Amniotic epithelial cell (primary cell): ENCODE results near the gene SVIL.
A peak's percentile ranks its signal among the peaks of the same experiment; 100 is the strongest.
"Not testable (repeated sequence)": the region's sequence is repeated elsewhere in the genome, so short reads cannot be mapped to it uniquely, and the experiment has no call there.

Experiments used
- DNase-seq: peaks from one replicate; pipeline ENCODE4 v3.0.0-alpha.2; 2010; ENCODE audit warnings: low read depth

The SVIL gene

GRCh38 chr10:29486433-29486832 lies 148.3 kb downstream of the SVIL start:
- no peak for DNase-seq

- not testable (repeated sequence) for DNase-seq
Observed at GRCh38 chr10:29484677-29485076, 150.1 kb downstream of the SVIL start.

DNA sequence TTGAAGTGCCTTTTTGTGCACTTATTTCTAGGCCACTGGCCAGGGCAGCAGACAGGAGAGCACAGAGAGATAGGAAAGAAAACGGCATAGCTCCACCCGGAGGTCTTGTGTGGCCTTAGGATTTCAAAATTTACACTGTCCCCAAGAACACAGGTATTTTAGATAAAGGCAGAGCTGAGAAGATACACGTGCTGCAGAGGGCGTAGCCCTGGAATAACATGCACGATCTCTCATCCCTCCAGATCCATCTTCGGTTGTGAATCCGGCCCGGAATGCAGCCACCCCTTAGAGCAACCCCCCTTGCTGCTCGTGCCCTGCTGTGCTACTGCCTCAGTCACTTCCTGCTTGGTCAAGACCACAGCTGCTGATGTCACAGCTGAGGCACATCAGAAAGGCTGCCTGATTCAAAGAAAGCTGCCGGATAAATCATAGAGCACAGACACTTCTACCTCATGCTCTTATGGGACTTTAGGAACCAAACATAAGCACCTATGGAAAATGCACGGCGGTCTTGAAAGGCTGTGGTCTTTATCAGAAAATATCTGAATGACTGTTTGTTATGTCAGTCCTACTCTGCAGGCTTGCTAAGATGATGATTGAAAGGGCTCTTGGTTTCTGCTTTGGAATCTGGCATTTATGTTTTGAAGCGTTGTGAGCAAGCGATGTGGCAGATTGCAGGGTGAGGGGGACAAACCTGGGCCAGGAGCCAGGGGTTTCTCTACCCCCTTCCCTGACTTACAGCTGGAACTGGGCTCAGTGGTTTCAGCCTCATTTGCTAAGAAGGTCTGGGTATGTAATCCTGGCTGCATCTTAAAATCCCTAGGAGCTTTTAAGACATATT lies 152.0 kb downstream of the SVIL start:
- peak; percentile 43 for DNase-seq

DNA sequence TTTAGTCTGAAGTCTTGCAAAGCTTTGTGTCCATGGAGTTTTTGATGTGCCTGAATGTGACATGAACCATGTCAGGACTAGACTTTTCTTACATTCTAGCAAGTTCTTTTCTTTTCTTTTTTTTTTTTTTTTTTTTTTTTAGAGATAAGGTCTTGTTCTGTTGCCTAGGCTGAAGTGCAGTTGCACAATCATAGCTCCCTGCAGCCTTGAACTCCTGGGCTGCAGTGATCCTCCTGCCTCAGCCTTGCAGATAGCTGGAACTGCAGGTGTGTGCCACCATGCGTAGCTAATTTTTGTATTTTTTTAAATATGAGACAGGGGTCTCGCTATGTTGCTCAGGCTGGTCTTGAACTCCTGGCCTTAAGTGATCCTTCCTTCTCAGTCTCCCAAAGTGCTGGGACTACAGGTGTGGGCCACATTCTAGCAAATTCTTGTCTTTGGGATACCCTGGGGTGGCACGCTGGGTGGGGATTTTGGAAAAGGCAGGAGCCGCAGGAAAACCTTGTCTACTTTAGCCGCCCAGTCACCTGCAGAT lies 152.8 kb downstream of the SVIL start:
- DNase-seq, result peak; percentile 36

GRCh38 chr10:29479981-29480954 lies 154.5 kb downstream of the SVIL start:
- no peak for DNase-seq

GRCh38 chr10:29479081-29479925 lies 155.5 kb downstream of the SVIL start:
- DNase-seq, result peak; percentile 20

DNA sequence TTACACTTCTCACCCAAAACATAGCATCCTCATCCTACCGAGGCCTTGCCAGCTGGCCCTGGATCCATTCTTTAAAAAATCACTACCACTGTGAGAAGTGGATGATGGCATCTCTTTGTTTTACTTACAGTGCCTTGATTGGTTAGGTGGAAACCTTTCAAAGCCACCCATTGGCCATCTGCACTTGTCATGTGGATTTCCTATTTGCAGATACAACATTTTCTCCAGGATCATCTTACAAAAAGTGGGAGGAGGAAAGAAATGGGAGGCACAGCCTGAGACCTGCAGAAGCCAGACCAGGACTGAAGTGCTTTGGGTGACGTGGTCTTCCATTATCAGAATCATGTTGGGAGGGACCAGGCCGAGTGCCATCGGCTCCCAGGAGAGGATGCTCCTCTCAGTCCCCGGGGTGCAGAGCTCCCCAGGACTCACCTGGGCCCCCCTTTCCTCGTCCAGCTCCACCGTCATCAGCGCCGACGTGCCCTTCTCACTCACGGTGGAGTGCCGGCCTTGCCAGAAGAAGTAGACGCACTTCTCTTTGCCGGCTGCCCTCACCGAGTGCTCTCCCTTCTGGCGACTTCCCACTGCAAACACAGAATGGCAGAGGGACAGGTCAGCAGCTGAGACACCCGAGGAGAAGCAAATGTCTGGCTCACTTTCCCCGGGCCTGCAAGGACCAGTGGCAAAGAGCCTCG lies 161.2 kb downstream of the SVIL start:
- no peak for DNase-seq

GRCh38 chr10:29473087-29473356 lies 161.7 kb downstream of the SVIL start:
- no peak for DNase-seq

DNA sequence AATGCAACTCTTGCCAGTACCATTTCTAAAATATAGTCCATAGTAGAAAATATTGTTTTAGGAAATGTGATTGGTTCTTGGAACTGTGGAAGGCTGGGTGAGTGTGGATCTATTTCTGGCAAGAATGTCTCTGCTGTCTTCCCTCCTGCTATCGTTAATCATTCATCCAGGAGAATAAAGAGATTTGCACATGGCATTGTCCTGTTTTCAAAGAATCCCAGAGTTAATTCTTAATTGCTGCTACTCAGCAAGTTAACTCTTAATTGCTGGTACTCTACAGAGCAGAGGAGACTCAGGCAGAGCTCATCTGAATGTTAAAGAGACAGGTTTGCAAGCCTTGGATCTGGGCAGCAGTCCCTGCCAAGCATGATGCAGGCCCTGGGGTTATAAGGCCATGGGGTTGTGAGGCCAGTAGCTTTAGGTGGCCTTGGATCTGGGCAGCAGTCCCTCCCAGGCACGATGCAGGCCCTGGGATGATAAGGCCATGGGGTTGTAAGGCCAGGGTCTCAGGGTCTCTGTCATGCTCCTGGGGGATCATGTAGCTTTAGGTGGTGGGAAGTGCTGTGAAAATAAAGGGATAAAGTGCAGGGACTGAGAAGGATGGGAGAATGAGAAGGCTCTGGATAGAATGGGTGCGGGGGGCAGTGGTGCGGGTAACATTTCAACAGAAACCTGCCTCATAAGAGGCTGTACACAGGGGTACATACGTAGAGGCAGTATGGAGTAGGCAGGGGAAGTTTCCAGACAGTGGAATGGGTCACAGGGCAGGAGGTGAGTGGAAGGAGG lies 162.3 kb downstream of the SVIL start:
- no peak for DNase-seq

GRCh38 chr10:29471544-29471859 lies 163.3 kb downstream of the SVIL start:
- DNase-seq, result peak; percentile 94

DNA sequence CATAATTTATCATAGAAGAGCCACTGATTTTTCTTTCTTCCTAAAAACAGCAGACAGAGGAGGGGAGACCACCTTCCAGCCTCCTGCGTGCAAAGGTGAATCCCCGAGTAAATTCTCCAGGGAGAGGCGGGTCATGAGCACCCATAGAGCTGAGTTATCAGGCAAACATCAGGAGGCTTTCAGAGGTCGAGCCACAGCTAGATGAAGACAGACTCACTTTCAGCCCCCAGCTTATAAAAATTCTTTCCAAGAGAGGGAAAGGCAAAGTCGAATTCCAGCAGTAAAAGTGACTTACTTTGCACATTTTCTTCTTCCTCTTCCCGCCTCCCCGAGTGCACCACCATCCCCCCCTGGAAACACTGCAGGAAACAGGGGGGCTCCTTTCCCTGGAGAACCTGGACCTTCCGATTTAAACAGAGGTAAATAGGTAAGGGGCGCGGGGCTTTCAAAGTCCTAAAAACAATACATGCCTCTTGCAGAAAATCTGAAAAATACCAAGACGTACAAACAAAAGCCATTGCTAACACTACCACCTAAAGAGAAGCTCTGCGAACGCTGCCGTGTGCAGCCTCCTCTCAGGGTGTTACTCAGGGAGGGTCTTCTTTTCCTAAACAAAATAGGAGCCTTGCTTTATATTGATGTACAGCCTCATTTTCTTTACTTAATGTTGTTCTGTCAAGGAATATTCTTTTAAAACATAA lies 163.8 kb downstream of the SVIL start:
- DNase-seq, result peak; percentile 23

DNA sequence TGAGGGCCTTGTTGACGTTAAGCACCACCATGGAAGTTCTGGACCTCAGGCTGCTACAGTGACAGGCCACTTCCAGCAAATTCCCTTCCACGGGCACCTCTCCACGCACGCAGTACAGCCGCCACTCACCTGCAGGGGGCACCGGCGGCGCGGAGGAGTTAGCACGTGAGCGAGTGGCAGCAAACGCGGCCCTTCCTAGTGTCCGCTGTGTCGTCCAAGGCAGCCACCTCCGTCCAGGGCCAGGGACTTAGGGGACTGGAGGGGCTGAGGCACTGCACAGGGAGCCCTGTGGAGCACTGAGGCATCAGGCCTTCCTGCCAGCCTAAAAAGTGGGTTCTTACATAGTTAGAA lies 164.4 kb downstream of the SVIL start:
- DNase-seq, result no peak

DNA sequence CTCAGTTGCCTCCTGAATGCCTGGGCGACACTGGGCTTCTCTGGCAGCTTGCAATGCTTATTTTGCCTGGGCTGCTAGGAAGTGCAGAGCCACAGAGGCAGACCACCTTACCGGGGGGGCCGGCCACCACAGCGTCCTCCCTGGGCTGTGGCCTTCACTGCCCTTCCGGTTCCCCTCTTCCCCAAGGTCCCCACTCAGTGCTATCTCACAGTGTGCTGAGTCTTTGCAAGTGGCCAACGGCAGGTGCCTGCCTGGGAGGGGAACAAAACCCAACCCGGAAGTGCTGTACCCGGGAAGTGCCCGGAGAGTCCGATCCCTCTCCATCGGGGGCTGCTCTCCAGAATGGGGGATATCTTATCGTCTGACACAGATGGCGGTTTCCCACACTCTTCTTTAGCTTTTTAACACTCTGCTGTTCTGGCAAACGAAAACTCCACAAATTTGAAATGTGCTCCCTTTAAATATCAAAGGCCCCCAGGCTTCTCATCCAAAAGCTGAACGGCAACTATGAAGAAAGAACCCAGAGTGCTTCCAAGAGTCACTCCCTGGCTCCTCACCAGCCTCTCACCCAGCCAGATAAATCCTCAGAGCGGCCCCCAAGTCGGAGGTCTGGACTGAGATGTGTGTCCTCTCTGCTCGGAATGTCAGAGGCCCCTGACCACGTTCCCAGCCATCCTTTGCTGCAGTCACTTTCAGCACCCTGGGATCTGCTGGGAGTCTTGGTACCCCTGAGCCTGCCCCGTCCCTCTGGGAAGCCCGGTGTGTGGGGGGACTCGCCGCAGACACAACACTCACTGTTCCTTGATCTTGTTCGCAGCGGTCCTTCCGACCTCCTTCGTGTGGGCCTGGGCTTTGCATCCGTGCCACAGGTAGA lies 165.1 kb downstream of the SVIL start:
- no peak for DNase-seq

DNA sequence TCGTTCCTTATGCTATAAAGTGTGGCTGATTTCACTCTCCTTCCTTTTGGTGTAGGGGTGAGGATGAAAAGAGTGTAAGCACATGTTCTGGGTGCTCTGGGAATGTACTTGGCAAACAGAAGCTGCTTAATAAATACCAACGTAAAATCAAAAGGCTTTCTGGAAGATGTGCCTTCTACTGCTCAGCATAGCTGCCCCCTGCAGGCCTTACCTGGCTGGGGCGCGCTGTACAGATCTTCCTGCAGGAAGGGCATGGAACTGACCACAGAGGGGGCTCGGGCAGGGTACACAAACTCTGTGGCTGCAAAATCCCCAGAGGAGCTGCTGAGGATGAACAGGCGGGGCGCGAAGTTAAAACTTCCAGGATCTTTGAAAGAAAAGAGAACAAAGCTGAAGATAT lies 169.4 kb downstream of the SVIL start:
- no peak for DNase-seq

GRCh38 chr10:29464671-29465171 lies 170.1 kb downstream of the SVIL start:
- not testable (repeated sequence) for DNase-seq

- peak; percentile 19 for DNase-seq
Observed at GRCh38 chr10:29461042-29461441, 173.7 kb downstream of the SVIL start.

- DNase-seq, result not testable (repeated sequence)
Observed at GRCh38 chr10:29458190-29458589, 176.6 kb downstream of the SVIL start.

DNA sequence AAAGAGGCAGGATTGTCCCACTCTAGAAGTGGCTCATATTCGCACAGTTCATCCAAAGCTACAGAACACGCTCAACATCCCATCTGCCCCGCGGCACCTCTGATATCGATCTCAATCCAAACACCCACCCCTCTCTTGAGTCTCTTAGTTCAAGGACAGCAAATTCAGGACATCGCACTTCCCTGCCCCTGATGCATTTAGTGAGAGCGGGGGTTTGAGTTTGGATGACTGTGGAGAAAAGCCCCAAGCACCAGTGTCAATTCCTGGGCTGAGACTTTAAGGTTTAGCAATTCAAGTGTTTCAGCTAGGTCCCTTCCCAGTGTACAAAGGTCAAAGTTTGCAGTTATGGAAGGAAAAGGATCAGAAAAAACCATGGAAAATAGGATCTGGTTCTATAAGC lies 179.7 kb downstream of the SVIL start:
- no peak for DNase-seq

DNA sequence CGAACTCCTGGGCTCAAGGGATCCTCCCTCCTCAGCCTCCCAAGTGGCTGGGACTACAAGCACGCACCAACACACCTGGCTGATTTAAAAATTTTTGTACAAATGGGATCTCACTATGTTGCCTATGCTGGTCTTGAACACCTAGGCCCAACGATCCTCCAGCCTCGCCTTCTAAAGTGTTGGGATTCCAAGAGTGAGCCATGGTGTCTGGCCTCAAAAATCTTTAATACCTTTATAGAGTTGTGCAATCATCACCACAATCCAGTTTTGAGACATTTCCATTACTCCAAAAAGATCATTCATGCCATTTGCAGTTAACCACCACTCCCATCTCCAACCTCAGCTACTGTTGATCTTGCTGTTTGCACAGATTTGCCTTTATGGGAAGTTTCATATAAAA lies 180.5 kb downstream of the SVIL start:
- no peak for DNase-seq
